NT2/D1 (cell line): Measurements from ENCODE around the gene GRM7.

Source experiments
- DNase-seq: peaks from one replicate; pipeline ENCODE4 v3.0.0-alpha.2; 2011; ENCODE audit warnings: low read depth, low spot score
- H3K27me3 ChIP-seq: 2 replicates; pipeline ENCODE4 v1.6.0; 2011; ENCODE audit warnings: mild to moderate bottlenecking; ENCODE audit not compliant: insufficient read length, insufficient read depth
- H3K36me3 ChIP-seq: 2 replicates; pipeline ENCODE4 v1.6.1; 2011; ENCODE audit warnings: mild to moderate bottlenecking, low read length, mixed read lengths; ENCODE audit not compliant: insufficient read depth, insufficient read length
- H3K4me1 ChIP-seq: 2 replicates; pipeline ENCODE4 v1.5.1; 2011; ENCODE audit not compliant: insufficient read depth, insufficient read length
- H3K4me3 ChIP-seq: 2 replicates; pipeline ENCODE4 v1.5.1; 2011; ENCODE audit warnings: low read depth; ENCODE audit not compliant: insufficient read length
- H3K9ac ChIP-seq: 2 replicates; pipeline ENCODE4 v1.6.0; 2011; ENCODE audit warnings: low read depth; ENCODE audit not compliant: insufficient read length
- H3K9me3 ChIP-seq: 2 replicates; pipeline ENCODE4 v1.5.1; 2011; ENCODE audit warnings: mild to moderate bottlenecking, low read length; ENCODE audit not compliant: insufficient read depth
- SUZ12 ChIP-seq: IDR thresholded peaks from 2 replicates; pipeline ENCODE4 v1.6.1; 2011; ENCODE audit not compliant: insufficient read length, insufficient read depth; ENCODE audit errors: extremely low read depth
- YY1 ChIP-seq: IDR thresholded peaks from 2 replicates; pipeline ENCODE4 v1.6.1; 2011; ENCODE audit not compliant: insufficient read length, insufficient read depth
- ZNF274 ChIP-seq: IDR thresholded peaks from 2 replicates; pipeline ENCODE4 v1.6.1; 2011; ENCODE audit warnings: mild to moderate bottlenecking, low read depth, low read length

GRM7 gene

DNA sequence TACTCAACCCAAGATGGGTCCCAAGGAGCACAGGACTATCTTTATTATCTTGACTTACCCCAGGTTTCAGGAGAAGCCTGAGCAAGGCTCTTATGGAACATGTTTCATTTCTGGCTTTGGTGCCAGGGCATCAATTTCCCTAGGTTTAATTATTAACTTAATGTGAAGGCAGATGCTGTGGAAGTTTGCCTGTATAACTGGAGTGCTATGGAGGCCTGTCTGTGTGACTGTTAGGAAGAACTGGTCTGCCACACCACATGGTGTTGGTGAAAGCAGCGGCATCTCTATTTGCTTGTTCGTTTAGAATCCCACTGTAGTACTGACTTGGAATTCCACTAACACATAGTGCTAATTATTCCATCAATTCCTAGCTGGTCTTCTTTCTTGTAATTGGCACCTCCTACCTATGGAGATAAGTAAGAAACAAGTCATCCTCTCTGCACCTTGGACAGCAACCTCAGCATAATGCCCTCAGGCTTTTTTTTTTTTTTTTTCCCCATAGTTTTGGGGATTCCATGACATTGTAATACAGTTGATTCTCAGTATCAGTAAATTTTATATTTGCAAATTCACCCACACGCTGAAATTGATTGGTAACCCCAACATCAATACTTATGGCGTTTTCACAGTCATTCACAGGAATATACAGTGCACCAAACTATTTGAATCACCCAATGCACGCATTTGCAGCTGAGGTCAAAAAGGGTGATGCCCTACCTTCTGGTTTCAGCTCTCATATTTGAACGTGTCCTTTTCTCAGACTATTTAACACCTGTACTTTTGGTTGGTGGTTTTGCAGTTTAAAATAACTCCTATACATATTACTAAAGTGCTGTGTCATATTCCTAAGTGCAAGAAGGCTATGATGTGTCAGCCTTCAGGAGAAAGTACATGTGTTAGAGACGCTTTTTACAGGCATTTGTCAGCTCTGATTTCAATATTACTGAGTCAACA lies 867.9 kb downstream of the GRM7 start:
- Histone ChIP-seq H3K36me3 (no peaks in the 10 kb centered on the region), H3K9me3 (no peaks in the 10 kb centered on the region), H3K4me3 (no peak overlapping the region), H3K4me1 (no peaks in the 10 kb centered on the region), H3K9ac (no peak overlapping the region), H3K27me3 (no peaks in the 10 kb centered on the region)
- no peak for TF ChIP-seq SUZ12
- TF ChIP-seq ZNF274 = no peak
- TF ChIP-seq YY1 = no peak
- DNase-seq = no peak

DNA sequence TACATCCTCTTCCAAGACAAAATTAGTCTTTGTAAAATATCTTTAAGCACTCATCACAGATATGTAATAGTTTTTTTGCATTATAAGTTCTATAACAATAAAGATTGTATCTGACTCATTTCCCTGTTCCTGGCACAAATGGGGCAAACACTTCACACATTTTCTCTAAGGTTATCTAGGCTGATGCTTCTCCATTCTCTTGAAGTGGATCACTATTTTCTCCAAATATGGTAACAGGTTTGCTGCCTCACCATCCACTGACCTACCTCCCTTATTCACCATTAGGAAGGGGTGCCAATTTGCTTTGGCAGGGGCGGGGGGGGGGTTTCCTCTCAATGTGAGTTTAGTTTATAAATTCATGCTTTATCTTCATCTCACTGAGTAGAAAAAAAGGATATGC lies 873.0 kb downstream of the GRM7 start:
- Histone ChIP-seq H3K4me3 (no peak overlapping the region), H3K27me3 (no peaks in the 10 kb centered on the region), H3K9ac (no peak overlapping the region), H3K9me3 (no peaks in the 10 kb centered on the region), H3K4me1 (no peaks in the 10 kb centered on the region), H3K36me3 (no peaks in the 10 kb centered on the region)
- no peak for DNase-seq
- TF ChIP-seq YY1 (no peak), ZNF274 (no peak), SUZ12 (no peak)

DNA sequence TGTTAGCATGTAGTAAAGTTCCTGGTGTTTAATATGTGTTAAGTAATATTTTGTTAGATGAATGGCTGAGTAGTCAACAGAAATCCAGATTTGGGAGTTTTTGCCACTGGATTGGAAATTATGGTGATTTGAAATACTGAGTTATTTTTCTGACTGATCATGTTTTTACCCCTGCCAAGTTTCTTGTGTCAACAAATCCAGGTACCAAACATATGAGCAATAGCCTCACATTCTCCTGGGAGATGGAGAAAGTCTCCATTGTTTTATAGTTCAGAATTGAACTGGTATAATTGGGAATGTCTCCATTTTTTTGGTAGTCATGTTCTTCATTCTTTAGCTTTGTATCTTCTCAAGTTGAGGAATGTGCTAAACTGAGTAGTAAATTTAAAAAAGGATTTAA lies 873.5 kb downstream of the GRM7 start:
- Histone ChIP-seq H3K9ac (no peak overlapping the region), H3K4me1 (no peaks in the 10 kb centered on the region), H3K27me3 (no peaks in the 10 kb centered on the region), H3K36me3 (no peaks in the 10 kb centered on the region), H3K4me3 (no peak overlapping the region), H3K9me3 (no peaks in the 10 kb centered on the region)
- no peak for DNase-seq
- TF ChIP-seq SUZ12 (no peak), YY1 (no peak), ZNF274 (no peak)

DNA sequence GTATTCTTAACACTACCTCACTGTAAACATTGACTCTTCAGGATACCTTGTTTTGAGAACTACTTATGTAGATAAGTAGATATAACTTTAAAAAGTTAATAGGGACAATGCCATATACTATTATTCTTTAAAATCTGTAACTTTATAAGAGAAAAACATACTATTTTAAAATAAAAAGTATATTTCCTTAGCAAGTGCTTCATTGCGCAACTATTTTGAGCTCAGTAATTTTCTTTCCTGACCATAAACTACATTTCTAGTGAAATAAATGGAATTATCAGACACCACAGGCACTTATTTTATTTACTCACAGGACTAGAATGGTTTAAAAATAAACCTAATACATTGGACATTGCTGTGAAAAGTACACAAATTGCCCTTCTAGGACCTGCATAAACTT lies 876.3 kb downstream of the GRM7 start:
- no peak overlapping the region for H3K9ac ChIP-seq
- no peaks in the 10 kb centered on the region for H3K36me3 ChIP-seq
- no peaks in the 10 kb centered on the region for H3K9me3 ChIP-seq
- DNase-seq = no peak
- H3K4me1 ChIP-seq = no peaks in the 10 kb centered on the region
- TF ChIP-seq YY1 (no peak), SUZ12 (no peak), ZNF274 (no peak)
- H3K27me3 ChIP-seq = no peaks in the 10 kb centered on the region
- no peak overlapping the region for H3K4me3 ChIP-seq

DNA sequence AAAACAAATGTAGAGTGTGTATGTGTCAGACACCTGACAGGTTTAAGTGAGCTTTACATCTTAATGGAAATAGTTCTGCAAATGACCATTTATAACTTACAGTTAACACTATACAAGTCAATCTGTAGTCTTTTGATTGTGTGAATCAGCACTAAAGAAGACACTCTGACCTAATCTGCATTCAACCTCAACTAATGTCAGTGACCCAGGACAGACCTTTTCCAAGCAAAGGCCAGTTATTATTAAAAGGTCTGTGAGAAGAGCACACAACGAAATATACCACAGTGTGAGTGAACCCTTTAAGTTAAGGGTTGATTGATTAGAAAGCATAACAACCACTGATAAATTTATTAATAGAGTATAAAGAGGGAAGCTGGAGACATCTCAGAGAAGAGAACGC lies 878.8 kb downstream of the GRM7 start:
- H3K9ac ChIP-seq = no peak overlapping the region
- no peaks in the 10 kb centered on the region for H3K4me1 ChIP-seq
- H3K27me3 ChIP-seq = no peaks in the 10 kb centered on the region
- TF ChIP-seq SUZ12 (no peak), YY1 (no peak), ZNF274 (no peak)
- DNase-seq = no peak
- no peaks in the 10 kb centered on the region for H3K36me3 ChIP-seq
- no peaks in the 10 kb centered on the region for H3K9me3 ChIP-seq
- H3K4me3 ChIP-seq = no peak overlapping the region

DNA sequence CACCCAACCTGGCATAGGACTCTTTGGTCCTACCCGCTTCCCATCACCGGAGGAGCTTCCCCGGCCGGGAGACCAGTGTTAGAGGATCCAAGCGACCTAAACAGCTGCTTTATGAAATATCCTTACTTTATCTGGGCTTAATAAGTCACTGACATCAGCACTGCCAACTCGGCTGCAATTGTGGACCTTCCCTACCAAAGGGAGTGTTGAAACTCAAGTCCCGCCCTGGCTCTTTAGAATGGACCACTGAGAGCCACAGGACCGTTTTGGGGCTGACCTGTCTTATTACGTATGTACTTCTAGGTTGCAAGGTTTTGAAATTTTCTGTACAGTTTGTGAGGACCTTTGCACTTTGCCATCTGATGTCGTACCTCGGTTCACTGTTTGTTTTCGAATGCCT lies 879.5 kb downstream of the GRM7 start:
- no peak overlapping the region for H3K4me3 ChIP-seq
- no peaks in the 10 kb centered on the region for H3K36me3 ChIP-seq
- no peaks in the 10 kb centered on the region for H3K4me1 ChIP-seq
- H3K9ac ChIP-seq = no peak overlapping the region
- no peaks in the 10 kb centered on the region for H3K27me3 ChIP-seq
- no peaks in the 10 kb centered on the region for H3K9me3 ChIP-seq
- TF ChIP-seq ZNF274 = no peak
- TF ChIP-seq YY1 = no peak
- no peak for TF ChIP-seq SUZ12
- no peak for DNase-seq

DNA sequence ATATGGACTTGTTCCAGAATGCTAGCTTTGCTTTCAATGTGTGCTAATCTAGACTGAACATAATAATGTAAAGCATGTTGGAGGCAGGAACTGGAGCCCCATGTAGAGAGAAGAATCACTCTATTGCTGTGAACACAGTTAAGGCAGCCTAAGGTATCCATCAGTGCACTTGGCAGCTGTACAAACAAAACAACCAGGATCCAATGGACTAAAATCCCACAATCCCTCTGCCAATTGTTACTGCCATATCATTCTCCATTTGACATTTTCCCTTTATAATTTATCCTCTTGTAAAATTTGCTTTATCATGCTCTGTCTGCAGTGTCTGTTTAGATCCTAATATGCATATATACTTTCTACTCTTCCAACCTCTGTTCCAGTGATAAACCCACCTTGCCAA lies 883.9 kb downstream of the GRM7 start:
- Histone ChIP-seq H3K4me3 (no peak overlapping the region), H3K4me1 (no peaks in the 10 kb centered on the region), H3K9me3 (no peaks in the 10 kb centered on the region), H3K9ac (no peak overlapping the region), H3K36me3 (no peaks in the 10 kb centered on the region), H3K27me3 (no peaks in the 10 kb centered on the region)
- no peak for DNase-seq
- TF ChIP-seq SUZ12 (no peak), ZNF274 (no peak), YY1 (no peak)
